SU-DHL-6 (cell line): ENCODE data around the gene CDH23.

Experiments used
- H2AFZ ChIP-seq: fragments of 200-600 bp; sonication (generic); 2 replicates; pipeline ENCODE4 v1.6.1; 2014; ENCODE audit warnings: low read depth, mild to moderate bottlenecking, moderate library complexity, mixed read lengths, antibody characterized with exemption, low read length; ENCODE audit not compliant: severe bottlenecking
- H3F3A ChIP-seq: fragments of 200-600 bp; shearing (Covaris generic); 2 replicates; pipeline ENCODE4 v1.6.0; 2016; ENCODE audit warnings: antibody characterized with exemption, mild to moderate bottlenecking; ENCODE audit not compliant: insufficient read depth
- H3K27ac ChIP-seq: fragments of 200-600 bp; sonication (generic); 2 replicates; pipeline ENCODE4 v1.5.1; 2016; ENCODE audit warnings: low read depth, mild to moderate bottlenecking, low read length, moderate library complexity, mixed read lengths
- H3K27me3 ChIP-seq: fragments of 200-600 bp; sonication (generic), shearing (Covaris generic); 2 replicates; pipeline ENCODE4 v1.6.0; 2014; ENCODE audit warnings: mild to moderate bottlenecking, low read length
- H3K36me3 ChIP-seq: fragments of 200-600 bp; sonication (generic); 2 replicates; pipeline ENCODE4 v1.6.1; 2014; ENCODE audit warnings: mild to moderate bottlenecking, low read length, mixed read lengths
- H3K4me2 ChIP-seq: fragments of 300-600, 200-600 bp; shearing (Covaris generic), sonication (generic); 2 replicates; pipeline ENCODE4 v1.6.0; 2014; ENCODE audit warnings: low read length, low read depth, mild to moderate bottlenecking; ENCODE audit not compliant: poor library complexity, severe bottlenecking
- H3K4me3 ChIP-seq: fragments of 200-600 bp; sonication (generic); 2 replicates; pipeline ENCODE4 v1.5.1; 2014; ENCODE audit warnings: antibody characterized with exemption, low read length, mild to moderate bottlenecking, mixed read lengths; ENCODE audit not compliant: insufficient read depth, poor library complexity, severe bottlenecking
- H3K79me2 ChIP-seq: fragments of 200-600 bp; sonication (generic); 2 replicates; pipeline ENCODE4 v1.6.1; 2014; ENCODE audit warnings: mild to moderate bottlenecking, low read length, moderate library complexity; ENCODE audit not compliant: insufficient read depth
- H3K9ac ChIP-seq: fragments of 200-600 bp; sonication (generic); 2 replicates; pipeline ENCODE4 v1.7.0; 2014; ENCODE audit warnings: mild to moderate bottlenecking, low read length
- H3K9me2 ChIP-seq: fragments of 200-600 bp; sonication (generic); replicated peaks from 2 replicates; pipeline ENCODE4 v1.6.1; 2014; ENCODE audit warnings: low read length; ENCODE audit not compliant: insufficient read depth
- H3K9me3 ChIP-seq: fragments of 200-600 bp; sonication (generic); 2 replicates; pipeline ENCODE4 v1.6.1; 2014; ENCODE audit warnings: low read length, mixed read lengths; ENCODE audit not compliant: insufficient read depth
- H4K20me1 ChIP-seq: fragments of 200-600 bp; sonication (generic); 2 replicates; pipeline ENCODE4 v1.6.1; 2014; ENCODE audit warnings: low read depth, mild to moderate bottlenecking, antibody characterized with exemption, low read length, moderate library complexity, mixed read lengths
- EZH2phosphoT487 ChIP-seq: fragments of 200-600 bp; sonication (generic), shearing (Covaris generic); conservative IDR thresholded peaks from 2 replicates; pipeline ENCODE4 v1.6.1; 2018; ENCODE audit warnings: mild to moderate bottlenecking, antibody characterized with exemption, low read length, moderate library complexity, mixed read lengths
- TF ChIP-seq, protein P1 (sequence below): fragments of 200-600 bp; sonication (generic); IDR thresholded peaks from one replicate; pipeline ENCODE4 v1.5.1; 2017; ENCODE audit warnings: antibody characterized with exemption, mild to moderate bottlenecking, low read length, moderate library complexity; ENCODE audit not compliant: insufficient read depth, poor library complexity, severe bottlenecking

The CDH23 gene

DNA sequence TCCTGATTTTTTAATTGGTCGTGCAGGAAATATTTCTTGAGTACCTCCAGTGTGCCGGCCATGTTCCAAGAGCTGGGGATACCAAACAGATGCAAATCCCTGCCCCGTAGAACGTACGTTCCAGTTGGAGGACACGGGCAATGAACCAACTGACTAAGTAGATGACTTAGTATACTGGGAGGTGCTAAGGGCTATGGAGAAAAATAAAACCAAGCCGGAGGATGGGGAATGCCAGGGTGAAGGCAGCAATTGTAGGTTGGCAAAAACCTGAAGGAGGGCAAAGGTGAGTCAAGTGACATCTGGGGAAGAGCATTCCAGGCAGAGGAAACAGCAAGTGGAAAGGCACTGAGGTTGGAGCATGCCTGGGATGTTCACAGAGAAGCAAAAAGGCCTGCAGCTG is 383.4 kb downstream of the CDH23 start:
- TF ChIP-seq, protein P1, sequence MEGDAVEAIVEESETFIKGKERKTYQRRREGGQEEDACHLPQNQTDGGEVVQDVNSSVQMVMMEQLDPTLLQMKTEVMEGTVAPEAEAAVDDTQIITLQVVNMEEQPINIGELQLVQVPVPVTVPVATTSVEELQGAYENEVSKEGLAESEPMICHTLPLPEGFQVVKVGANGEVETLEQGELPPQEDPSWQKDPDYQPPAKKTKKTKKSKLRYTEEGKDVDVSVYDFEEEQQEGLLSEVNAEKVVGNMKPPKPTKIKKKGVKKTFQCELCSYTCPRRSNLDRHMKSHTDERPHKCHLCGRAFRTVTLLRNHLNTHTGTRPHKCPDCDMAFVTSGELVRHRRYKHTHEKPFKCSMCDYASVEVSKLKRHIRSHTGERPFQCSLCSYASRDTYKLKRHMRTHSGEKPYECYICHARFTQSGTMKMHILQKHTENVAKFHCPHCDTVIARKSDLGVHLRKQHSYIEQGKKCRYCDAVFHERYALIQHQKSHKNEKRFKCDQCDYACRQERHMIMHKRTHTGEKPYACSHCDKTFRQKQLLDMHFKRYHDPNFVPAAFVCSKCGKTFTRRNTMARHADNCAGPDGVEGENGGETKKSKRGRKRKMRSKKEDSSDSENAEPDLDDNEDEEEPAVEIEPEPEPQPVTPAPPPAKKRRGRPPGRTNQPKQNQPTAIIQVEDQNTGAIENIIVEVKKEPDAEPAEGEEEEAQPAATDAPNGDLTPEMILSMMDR = no peak
- TF ChIP-seq EZH2phosphoT487 = no peak
- Histone ChIP-seq H3K4me2 (no peak overlapping the region), H3K27ac (no peak overlapping the region), H3K9me2 (no peaks in the 10 kb centered on the region), H2AFZ (no peak overlapping the region), H3K9me3 (no peaks in the 10 kb centered on the region), H3K36me3 (no peaks in the 10 kb centered on the region), H3K9ac (no peak overlapping the region), H4K20me1 (no peaks in the 10 kb centered on the region), H3K4me3 (no peak overlapping the region), H3K27me3 (no peaks in the 10 kb centered on the region), H3F3A (no peaks in the 10 kb centered on the region), H3K79me2 (no peaks in the 10 kb centered on the region)

GRCh38 chr10:71780719-71781118 is 384.0 kb downstream of the CDH23 start:
- Histone ChIP-seq H3K9ac (no peak overlapping the region), H3F3A (no peaks in the 10 kb centered on the region), H3K4me3 (no peak overlapping the region), H3K9me3 (no peaks in the 10 kb centered on the region), H3K27me3 (no peaks in the 10 kb centered on the region), H3K36me3 (no peaks in the 10 kb centered on the region), H3K79me2 (no peaks in the 10 kb centered on the region), H2AFZ (no peak overlapping the region), H3K9me2 (no peaks in the 10 kb centered on the region), H3K4me2 (no peak overlapping the region), H4K20me1 (no peaks in the 10 kb centered on the region), H3K27ac (no peak overlapping the region)
- TF ChIP-seq EZH2phosphoT487 = no peak
- TF ChIP-seq, protein P1 = no peak

DNA sequence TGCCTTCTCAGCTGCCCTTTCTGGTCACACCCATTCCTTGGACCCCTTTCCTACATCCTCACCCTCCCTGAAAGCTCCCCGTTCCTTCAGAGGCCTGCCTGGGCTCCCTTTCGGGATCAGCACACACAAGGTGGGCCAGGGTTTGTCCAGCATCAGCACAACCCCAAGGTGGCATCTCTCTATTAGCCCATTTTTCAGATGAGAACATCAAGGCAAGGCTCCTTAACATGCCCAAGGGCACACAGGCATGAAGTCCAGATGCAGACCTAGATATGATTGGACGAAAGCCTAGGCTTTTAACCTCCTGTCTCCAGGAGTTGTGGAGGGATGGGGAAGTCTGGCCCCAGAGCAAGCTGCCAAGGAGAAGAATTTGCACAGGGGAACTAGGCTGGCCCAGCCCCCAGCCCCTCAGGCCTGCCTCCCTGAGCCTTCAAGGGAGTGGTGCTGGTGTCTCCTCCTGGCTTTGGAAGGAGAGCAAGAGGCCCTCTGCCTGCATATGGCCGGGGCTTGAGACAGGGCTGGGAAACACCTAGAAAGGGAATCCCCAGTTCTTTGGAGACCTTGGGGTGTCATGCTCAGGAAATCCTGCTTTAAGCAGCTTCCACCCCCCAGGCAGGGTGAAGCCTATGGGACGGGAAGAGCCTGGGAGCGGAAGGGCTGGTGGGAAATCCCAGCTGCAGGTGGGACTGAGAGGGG is 385.6 kb downstream of the CDH23 start:
- Histone ChIP-seq H3K27ac (no peak overlapping the region), H3F3A (no peaks in the 10 kb centered on the region), H2AFZ (no peak overlapping the region), H3K9me2 (no peaks in the 10 kb centered on the region), H3K4me2 (no peak overlapping the region), H4K20me1 (no peaks in the 10 kb centered on the region), H3K9me3 (no peaks in the 10 kb centered on the region), H3K9ac (no peak overlapping the region), H3K79me2 (no peaks in the 10 kb centered on the region), H3K4me3 (no peak overlapping the region), H3K27me3 (no peaks in the 10 kb centered on the region), H3K36me3 (no peaks in the 10 kb centered on the region)
- no peak for TF ChIP-seq EZH2phosphoT487
- TF ChIP-seq, protein P1 = no peak
